ENCODE measurements around the gene FOCAD. TPM values are rescaled to one million over a fixed set of nuclear protein-coding genes. Genes with fewer than 3 reads are reported as not detected.

FOCAD gene
- polyA plus RNA-seq, 10 donors = 14.8 to 21.1 (median 17.6) TPM

- peak in 1 of 3 donors; percentile 83 for DNase-seq
Observed at GRCh38 chr9:20872340-20872977, 188.4 kb downstream of the FOCAD start.

GRCh38 chr9:20873240-20873865 is 189.3 kb downstream of the FOCAD start:
- peak in 1 of 3 donors; percentile 53 for DNase-seq

GRCh38 chr9:20880271-20880670 is 196.2 kb downstream of the FOCAD start:
- no peak for DNase-seq

- DNase-seq = no peak
Observed at GRCh38 chr9:20880675-20881074, 196.6 kb downstream of the FOCAD start.

GRCh38 chr9:20884985-20885593 is 201.0 kb downstream of the FOCAD start:
- peak; percentile 20 to 48 (median 35) for DNase-seq

- DNase-seq = no peak
Observed at GRCh38 chr9:20898885-20899554, 215.0 kb downstream of the FOCAD start.

GRCh38 chr9:20903212-20903611 is 219.2 kb downstream of the FOCAD start:
- no peak for DNase-seq

GRCh38 chr9:20904995-20905394 is 220.9 kb downstream of the FOCAD start:
- DNase-seq = no peak

- DNase-seq = no peak
Observed at GRCh38 chr9:20906326-20906725, 222.3 kb downstream of the FOCAD start.

- no peak for DNase-seq
Observed at GRCh38 chr9:20908461-20908860, 224.4 kb downstream of the FOCAD start.

- no peak for DNase-seq
Observed at GRCh38 chr9:20914556-20914955, 230.5 kb downstream of the FOCAD start.

GRCh38 chr9:20921362-20921761 is 237.3 kb downstream of the FOCAD start:
- no peak for DNase-seq

GRCh38 chr9:20925256-20926045 is 241.4 kb downstream of the FOCAD start:
- no peak for DNase-seq

- no peak for DNase-seq
Observed at GRCh38 chr9:20929276-20929675, 245.2 kb downstream of the FOCAD start.

- DNase-seq = no peak
Observed at GRCh38 chr9:20930836-20931235, 246.8 kb downstream of the FOCAD start.

GRCh38 chr9:20940447-20941173 is 256.6 kb downstream of the FOCAD start:
- peak in 1 of 3 donors; percentile 20 for DNase-seq

GRCh38 chr9:20941174-20941690 is 257.2 kb downstream of the FOCAD start:
- DNase-seq = peak; percentile 49 to 73 (median 68)

GRCh38 chr9:20944507-20944906 is 260.4 kb downstream of the FOCAD start:
- DNase-seq = no peak

- no peak for DNase-seq
Observed at GRCh38 chr9:20945269-20945668, 261.2 kb downstream of the FOCAD start.

GRCh38 chr9:20945856-20946255 is 261.8 kb downstream of the FOCAD start:
- no peak for DNase-seq

- no peak for DNase-seq
Observed at GRCh38 chr9:20948703-20949102, 264.6 kb downstream of the FOCAD start.
